HepG2 (cell line): Measurements from ENCODE around the gene PCYT2. TPM values are rescaled to one million over a fixed set of nuclear protein-coding genes. Genes with fewer than 3 reads are reported as not detected.

Experiments used
- FOXP1 ChIP-seq, 2 experiments: fragments of 450-650 bp in 1 of 2; IDR thresholded peaks; 2 replicates each; pipeline ENCODE4 v1.6.1; 2017 to 2018; ENCODE audit warnings: antibody characterized with exemption in 1 of 2
- HNRNPH1 ChIP-seq: fragments of 200-400 bp; formaldehyde crosslinking; optimal IDR thresholded peaks from 2 replicates; pipeline ENCODE3; 2017; ENCODE audit warnings: mild to moderate bottlenecking, low read depth, low read length
- HOXA3 ChIP-seq: sonication (generic); formaldehyde crosslinking; IDR thresholded peaks from 2 replicates; pipeline ENCODE4 v1.5.0; 2020; ENCODE audit warnings: missing genetic modification reagents
- POLR2G ChIP-seq: fragments of 200-400 bp; formaldehyde crosslinking; IDR thresholded peaks from 2 replicates; pipeline ENCODE4 v1.6.1; 2018; ENCODE audit warnings: mild to moderate bottlenecking, low read depth, low read length, moderate library complexity
- SRSF1 ChIP-seq: fragments of 200-400 bp; formaldehyde crosslinking; optimal IDR thresholded peaks from 2 replicates; pipeline ENCODE3; 2017; ENCODE audit warnings: mild to moderate bottlenecking, low read depth, low read length, moderate library complexity
- SSRP1 ChIP-seq: IDR thresholded peaks from 2 replicates; pipeline ENCODE4 v1.6.1; 2016; ENCODE audit warnings: control low read depth
- polyA plus RNA-seq, 8 experiments: library from polyadenylated mRNA; depleted of rRNA in 3 of 8; stranded (reverse) in 7 of 8; unstranded in 1 of 8; fragments of >200 nt; fragmentation: Illumina TruSeq in 4 of 8; extraction: Trizol in 4 of 8; gene quantifications; 2 replicates each; pipeline versions ENCODE4 v1.2.1 to v1.2.3, GENCODE V29; 2011 to 2016; ENCODE audit warnings: low read depth in 4 of 8, missing spikeins in 1 of 8, mixed read lengths in 1 of 8; ENCODE audit not compliant: insufficient read depth in 1 of 8
- total RNA-seq, 5 experiments: library from RNA; depleted of rRNA; stranded (reverse); fragments of >200 nt; fragmentation: Illumina TruSeq; extraction: Trizol; gene quantifications; 2 replicates each; pipeline ENCODE4 v1.2.3, GENCODE V29; 2016; ENCODE audit warnings: low read depth in 1 of 5
- TF ChIP-seq, protein P1 (sequence below): sonication (generic); formaldehyde crosslinking; IDR thresholded peaks from 2 replicates; pipeline ENCODE4 v1.4.0; 2020; ENCODE audit warnings: missing genetic modification reagents
- TF ChIP-seq, protein P2 (sequence below): sonication (generic); formaldehyde crosslinking; IDR thresholded peaks from 2 replicates; pipeline ENCODE4 v1.4.0; 2020; ENCODE audit warnings: missing genetic modification reagents
- TF ChIP-seq, protein P3 (sequence below), 2 experiments: fragments of 450-650 bp in 1 of 2; sonication (generic) in 1 of 2; formaldehyde crosslinking; IDR thresholded peaks; 2 replicates each; pipeline versions ENCODE4 v1.5.0 to v1.8.0; 2020 to 2022; ENCODE audit warnings: mild to moderate bottlenecking in 1 of 2, missing genetic modification reagents in 1 of 2
- TF ChIP-seq, protein P4 (sequence below): sonication (generic); formaldehyde crosslinking; IDR thresholded peaks from 2 replicates; pipeline ENCODE4 v1.5.1; 2020; ENCODE audit warnings: missing genetic modification reagents, mild to moderate bottlenecking, borderline replicate concordance
- TF ChIP-seq, protein P5 (sequence below): sonication (generic); formaldehyde crosslinking; IDR thresholded peaks from 2 replicates; pipeline ENCODE4 v1.5.0; 2020; ENCODE audit warnings: mild to moderate bottlenecking, missing genetic modification reagents

PCYT2 gene
- total and polyA plus RNA-seq, 2 of the 13 experiments (the other 11 are each of a cell fraction or from before 2014, with no cell fraction given): 147 to 297 TPM

DNA sequence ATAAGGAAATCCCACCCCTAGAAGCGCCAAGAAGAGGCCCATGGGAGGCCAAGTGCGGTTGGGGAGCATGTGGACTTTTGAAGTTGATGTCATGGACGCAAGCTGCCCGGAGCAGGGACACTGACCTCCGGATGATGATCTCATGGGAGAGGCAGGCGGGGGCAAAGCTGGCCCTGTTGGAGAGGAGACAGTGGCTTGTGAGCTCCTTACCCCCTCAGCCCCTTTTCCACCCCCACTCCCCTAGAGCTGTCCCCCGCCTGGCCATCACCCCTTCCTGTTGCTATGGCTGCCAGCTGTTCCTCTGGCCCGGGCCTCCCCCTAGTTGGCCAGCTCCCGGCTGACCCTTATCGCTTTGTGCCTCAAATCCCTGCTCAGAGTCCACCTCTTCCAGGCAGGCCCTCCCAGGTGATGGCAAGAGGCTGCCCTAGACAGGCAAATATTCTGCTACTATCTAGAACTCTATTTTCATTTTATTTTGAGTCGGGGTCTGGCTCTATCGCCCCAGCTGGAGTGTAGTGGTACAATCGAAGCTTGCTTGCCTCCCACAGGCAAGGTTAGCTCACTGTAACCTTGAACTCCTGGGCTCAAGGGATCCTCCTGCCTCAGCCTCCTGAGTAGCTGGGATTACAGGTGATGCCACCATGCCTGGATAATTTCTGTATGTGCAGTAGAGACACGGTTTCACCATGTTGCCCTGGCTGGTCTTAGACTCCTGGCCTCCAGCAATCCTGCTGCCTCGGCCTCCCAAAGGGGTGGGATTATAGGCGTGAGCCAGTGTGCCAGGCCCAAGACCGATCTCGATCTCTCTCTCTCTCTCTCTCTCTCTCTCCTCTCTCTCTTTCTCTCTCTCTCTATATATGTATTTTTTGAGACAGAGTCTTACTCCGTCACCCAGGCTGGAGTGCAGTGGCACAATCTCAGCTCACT, 43.2 kb upstream of the PCYT2 start (continued):
- TF ChIP-seq, protein P1, sequence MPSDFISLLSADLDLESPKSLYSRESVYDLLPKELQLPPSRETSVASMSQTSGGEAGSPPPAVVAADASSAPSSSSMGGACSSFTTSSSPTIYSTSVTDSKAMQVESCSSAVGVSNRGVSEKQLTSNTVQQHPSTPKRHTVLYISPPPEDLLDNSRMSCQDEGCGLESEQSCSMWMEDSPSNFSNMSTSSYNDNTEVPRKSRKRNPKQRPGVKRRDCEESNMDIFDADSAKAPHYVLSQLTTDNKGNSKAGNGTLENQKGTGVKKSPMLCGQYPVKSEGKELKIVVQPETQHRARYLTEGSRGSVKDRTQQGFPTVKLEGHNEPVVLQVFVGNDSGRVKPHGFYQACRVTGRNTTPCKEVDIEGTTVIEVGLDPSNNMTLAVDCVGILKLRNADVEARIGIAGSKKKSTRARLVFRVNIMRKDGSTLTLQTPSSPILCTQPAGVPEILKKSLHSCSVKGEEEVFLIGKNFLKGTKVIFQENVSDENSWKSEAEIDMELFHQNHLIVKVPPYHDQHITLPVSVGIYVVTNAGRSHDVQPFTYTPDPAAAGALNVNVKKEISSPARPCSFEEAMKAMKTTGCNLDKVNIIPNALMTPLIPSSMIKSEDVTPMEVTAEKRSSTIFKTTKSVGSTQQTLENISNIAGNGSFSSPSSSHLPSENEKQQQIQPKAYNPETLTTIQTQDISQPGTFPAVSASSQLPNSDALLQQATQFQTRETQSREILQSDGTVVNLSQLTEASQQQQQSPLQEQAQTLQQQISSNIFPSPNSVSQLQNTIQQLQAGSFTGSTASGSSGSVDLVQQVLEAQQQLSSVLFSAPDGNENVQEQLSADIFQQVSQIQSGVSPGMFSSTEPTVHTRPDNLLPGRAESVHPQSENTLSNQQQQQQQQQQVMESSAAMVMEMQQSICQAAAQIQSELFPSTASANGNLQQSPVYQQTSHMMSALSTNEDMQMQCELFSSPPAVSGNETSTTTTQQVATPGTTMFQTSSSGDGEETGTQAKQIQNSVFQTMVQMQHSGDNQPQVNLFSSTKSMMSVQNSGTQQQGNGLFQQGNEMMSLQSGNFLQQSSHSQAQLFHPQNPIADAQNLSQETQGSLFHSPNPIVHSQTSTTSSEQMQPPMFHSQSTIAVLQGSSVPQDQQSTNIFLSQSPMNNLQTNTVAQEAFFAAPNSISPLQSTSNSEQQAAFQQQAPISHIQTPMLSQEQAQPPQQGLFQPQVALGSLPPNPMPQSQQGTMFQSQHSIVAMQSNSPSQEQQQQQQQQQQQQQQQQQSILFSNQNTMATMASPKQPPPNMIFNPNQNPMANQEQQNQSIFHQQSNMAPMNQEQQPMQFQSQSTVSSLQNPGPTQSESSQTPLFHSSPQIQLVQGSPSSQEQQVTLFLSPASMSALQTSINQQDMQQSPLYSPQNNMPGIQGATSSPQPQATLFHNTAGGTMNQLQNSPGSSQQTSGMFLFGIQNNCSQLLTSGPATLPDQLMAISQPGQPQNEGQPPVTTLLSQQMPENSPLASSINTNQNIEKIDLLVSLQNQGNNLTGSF (CRISPR knock-in tag): no peak
- peak; percentile 8; the same call in 1 of the 2 replicates for TF ChIP-seq HOXA3 (CRISPR knock-in tag)
- peak; percentile 34 for TF ChIP-seq SRSF1
- peak; percentile 83 for TF ChIP-seq SSRP1
- TF ChIP-seq FOXP1 (IDR thresholded peaks at IDR 0.05): no peak
- TF ChIP-seq FOXP1 (CRISPR knock-in tag; IDR thresholded peaks at IDR 0.05): no peak
- TF ChIP-seq, protein P2, sequence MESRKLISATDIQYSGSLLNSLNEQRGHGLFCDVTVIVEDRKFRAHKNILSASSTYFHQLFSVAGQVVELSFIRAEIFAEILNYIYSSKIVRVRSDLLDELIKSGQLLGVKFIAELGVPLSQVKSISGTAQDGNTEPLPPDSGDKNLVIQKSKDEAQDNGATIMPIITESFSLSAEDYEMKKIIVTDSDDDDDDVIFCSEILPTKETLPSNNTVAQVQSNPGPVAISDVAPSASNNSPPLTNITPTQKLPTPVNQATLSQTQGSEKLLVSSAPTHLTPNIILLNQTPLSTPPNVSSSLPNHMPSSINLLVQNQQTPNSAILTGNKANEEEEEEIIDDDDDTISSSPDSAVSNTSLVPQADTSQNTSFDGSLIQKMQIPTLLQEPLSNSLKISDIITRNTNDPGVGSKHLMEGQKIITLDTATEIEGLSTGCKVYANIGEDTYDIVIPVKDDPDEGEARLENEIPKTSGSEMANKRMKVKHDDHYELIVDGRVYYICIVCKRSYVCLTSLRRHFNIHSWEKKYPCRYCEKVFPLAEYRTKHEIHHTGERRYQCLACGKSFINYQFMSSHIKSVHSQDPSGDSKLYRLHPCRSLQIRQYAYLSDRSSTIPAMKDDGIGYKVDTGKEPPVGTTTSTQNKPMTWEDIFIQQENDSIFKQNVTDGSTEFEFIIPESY (CRISPR knock-in tag): peak; percentile 70
- peak; percentile 45 for TF ChIP-seq POLR2G
- TF ChIP-seq, protein P3, sequence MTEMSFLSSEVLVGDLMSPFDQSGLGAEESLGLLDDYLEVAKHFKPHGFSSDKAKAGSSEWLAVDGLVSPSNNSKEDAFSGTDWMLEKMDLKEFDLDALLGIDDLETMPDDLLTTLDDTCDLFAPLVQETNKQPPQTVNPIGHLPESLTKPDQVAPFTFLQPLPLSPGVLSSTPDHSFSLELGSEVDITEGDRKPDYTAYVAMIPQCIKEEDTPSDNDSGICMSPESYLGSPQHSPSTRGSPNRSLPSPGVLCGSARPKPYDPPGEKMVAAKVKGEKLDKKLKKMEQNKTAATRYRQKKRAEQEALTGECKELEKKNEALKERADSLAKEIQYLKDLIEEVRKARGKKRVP (CRISPR knock-in tag; IDR thresholded peaks at IDR 0.05): 0 out of 4 replicates have a peak, but pooled peaks of 1 of the 2 experiments have one; percentile 28
- TF ChIP-seq, protein P4, sequence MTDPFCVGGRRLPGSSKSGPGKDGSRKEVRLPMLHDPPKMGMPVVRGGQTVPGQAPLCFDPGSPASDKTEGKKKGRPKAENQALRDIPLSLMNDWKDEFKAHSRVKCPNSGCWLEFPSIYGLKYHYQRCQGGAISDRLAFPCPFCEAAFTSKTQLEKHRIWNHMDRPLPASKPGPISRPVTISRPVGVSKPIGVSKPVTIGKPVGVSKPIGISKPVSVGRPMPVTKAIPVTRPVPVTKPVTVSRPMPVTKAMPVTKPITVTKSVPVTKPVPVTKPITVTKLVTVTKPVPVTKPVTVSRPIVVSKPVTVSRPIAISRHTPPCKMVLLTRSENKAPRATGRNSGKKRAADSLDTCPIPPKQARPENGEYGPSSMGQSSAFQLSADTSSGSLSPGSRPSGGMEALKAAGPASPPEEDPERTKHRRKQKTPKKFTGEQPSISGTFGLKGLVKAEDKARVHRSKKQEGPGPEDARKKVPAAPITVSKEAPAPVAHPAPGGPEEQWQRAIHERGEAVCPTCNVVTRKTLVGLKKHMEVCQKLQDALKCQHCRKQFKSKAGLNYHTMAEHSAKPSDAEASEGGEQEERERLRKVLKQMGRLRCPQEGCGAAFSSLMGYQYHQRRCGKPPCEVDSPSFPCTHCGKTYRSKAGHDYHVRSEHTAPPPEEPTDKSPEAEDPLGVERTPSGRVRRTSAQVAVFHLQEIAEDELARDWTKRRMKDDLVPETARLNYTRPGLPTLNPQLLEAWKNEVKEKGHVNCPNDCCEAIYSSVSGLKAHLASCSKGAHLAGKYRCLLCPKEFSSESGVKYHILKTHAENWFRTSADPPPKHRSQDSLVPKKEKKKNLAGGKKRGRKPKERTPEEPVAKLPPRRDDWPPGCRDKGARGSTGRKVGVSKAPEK (CRISPR knock-in tag): no peak
- TF ChIP-seq, protein P5, sequence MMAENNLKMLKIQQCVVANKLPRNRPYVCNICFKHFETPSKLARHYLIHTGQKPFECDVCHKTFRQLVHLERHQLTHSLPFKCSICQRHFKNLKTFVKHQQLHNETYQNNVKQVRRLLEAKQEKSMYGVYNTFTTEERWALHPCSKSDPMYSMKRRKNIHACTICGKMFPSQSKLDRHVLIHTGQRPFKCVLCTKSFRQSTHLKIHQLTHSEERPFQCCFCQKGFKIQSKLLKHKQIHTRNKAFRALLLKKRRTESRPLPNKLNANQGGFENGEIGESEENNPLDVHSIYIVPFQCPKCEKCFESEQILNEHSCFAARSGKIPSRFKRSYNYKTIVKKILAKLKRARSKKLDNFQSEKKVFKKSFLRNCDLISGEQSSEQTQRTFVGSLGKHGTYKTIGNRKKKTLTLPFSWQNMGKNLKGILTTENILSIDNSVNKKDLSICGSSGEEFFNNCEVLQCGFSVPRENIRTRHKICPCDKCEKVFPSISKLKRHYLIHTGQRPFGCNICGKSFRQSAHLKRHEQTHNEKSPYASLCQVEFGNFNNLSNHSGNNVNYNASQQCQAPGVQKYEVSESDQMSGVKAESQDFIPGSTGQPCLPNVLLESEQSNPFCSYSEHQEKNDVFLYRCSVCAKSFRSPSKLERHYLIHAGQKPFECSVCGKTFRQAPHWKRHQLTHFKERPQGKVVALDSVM (CRISPR knock-in tag): peak; percentile 72
- peak; percentile 9 for TF ChIP-seq HNRNPH1
